HG03575 (cell line): Measurements from ENCODE around the gene MYOG.

Experiments
- ATAC-seq: cut with Tn5 transposase; IDR thresholded peaks from one replicate; pipeline ENCODE4 v1.9.1; 2021; ENCODE audit not compliant: unreplicated experiment, insufficient number of reproducible peaks, low FRiP score; ENCODE audit errors: extremely low read depth

The MYOG gene

GRCh38 chr1:203093754-203094410, 8.1 kb upstream of the MYOG start:
- no peak for ATAC-seq

- ATAC-seq = no peak
These were observed 6.0 kb upstream of the MYOG start for GRCh38 chr1:203091761-203092330.

DNA sequence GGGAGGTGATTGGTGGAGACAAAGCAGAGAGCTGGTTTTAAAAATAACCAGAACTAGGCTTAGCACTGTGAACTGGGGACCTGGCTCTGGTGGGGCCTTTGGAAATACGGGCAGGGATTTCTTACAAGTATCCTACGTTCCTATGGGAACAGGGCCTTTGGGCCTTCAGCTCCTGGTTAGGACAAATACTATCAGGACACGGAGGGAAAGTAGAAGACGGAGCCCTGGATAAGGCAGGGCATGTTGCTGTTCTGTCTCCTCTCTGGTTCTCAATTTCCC, 5.3 kb upstream of the MYOG start:
- ATAC-seq = no peak

DNA sequence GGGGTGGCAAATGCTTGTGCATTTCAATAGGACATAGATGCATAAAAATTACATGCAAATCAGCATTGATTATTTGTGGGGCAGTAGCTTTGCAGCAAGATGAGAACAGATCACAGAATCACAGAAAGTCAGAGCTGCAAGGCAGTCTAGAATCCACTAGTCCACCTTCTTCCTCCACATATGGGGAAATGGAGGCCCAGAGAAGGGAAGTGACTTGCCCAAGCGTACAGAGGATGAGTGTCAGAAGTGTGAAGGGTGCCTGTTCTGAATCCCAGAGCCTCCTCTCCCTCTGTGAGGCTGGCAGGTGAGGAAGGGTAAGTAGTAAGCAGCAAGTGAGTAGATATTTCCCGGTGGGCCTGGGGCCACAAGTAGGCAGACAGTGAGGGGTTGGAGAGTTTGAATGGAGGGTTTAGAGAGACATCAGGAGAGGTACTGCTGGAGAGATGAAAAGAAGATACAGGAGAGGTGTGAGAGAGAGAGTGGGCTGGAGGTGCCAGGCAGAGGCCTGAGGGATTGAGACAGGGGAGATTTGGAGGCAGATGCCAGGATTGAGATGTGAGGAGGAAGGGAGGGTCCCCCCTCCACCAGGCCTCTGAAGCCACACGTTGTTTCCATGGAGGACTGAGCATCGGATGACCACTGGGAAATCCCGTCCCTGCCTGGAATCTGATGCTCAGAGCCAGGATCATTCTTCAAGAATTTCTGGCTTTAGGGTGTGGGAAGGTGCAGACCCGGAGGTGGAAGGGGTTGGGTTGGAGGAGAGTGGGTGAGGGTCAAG, 4.8 kb upstream of the MYOG start:
- ATAC-seq = no peak

GRCh38 chr1:203089651-203090045, 3.8 kb upstream of the MYOG start:
- no peak for ATAC-seq

- no peak for ATAC-seq
These were observed 3.3 kb upstream of the MYOG start for GRCh38 chr1:203089001-203089650.

GRCh38 chr1:203088441-203088840, 2.6 kb upstream of the MYOG start:
- ATAC-seq = no peak

GRCh38 chr1:203086992-203087763, 1.4 kb upstream of the MYOG start:
- no peak for ATAC-seq

GRCh38 chr1:203084588-203085527, 954 bp downstream of the MYOG start:
- no peak for ATAC-seq

DNA sequence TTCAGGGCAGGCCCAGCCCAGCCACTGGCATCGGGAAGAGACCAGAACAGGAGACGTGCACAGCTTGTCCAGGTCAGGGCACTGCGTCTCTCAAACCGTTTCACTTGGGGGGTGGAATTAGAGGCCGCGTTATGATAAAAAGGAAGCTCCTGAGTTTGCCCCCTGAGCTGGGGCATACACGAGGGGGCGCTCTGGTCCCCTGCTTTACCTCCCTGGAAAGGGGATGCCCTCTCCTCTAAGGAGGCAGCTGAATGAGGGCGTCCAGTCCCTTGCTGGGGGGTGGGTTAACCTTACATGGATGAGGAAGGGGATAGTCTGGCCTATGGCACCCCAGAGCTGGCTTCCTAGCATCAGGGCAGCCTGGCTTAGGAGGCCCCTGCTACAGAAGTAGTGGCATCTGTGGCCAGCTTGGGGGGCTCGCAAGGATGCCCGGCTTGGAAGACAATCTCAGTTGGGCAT, 2.3 kb downstream of the MYOG start:
- no peak for ATAC-seq

DNA sequence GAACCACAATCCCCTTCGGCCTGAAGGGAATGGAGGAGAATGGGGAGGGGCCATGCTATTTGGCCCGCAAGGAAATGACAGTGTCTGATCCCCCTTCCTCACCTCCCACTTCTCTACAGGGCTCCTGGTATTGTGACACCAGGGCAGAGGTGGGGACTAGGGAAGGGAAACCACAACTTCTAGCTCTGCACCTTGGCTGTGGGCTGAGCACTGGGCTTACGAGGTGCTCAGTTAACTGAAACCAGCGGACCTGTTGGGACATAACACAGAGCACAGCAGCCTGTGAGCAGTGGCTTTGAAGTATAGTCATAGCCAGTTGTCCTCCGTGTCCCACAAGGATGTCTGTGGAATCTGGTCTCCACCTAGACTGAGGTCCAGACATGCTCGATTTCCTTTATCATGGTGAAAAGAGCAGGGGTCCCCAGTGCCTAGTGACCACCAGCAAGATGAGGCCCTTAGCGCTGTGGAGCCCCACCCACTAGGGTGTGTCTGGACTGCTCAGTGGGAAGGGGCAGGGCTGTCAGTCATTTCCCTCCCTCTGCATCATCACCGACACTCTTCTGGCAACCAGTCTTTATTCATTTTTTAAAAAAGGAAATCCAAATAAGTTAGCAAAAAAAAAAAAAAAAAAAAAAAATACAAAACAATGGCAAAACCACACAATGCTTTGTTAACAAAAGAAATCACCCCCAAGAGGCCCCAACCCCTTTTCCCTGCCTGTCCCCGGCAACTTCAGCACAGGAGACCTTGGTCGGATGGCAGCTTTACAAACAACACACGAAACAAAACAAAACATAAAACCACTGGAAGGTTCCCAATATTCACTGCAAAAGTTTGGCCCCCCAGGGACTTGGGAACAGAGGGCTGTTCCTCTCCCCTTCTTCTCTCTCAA, 3.0 kb downstream of the MYOG start:
- ATAC-seq = no peak

- ATAC-seq = no peak
These were observed 3.6 kb downstream of the MYOG start for GRCh38 chr1:203082231-203082505.

DNA sequence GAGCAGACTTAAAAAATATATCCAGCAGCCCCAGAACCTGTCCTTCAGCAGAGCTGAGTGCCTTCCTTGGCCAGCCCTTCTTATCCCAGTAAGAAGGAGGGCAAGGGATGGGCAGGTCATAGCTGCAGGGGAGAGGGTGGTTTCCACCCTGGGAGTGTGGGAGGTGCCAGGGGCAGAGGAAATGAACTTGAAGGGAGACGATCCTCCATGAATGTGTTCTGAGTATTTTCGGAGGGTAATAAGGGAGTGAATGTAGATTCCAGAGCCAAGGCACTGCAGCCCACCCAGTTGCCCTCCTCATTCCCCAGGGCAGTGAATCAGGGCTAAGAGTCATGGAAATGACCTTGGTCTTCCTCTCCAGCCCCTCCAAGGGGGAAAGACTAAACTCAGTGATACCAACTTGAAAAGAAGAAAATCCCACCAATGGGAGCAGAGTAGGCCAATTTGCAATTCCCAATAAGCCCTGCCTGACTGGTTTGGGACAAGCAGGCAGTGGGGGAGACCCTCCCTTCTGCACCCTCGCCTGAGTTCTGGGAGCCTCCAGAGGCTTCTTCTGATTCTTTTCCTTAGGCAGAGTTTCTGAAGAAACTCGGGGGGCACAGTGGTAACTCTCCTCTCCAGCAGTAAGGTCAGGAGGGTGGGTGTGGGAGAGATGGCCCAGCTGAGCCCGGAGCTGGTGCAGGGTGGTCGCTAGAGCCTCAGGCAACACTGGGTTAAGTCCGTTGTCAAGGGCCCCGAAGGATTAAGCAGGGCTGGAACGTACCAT, 4.2 kb downstream of the MYOG start:
- ATAC-seq = no peak

DNA sequence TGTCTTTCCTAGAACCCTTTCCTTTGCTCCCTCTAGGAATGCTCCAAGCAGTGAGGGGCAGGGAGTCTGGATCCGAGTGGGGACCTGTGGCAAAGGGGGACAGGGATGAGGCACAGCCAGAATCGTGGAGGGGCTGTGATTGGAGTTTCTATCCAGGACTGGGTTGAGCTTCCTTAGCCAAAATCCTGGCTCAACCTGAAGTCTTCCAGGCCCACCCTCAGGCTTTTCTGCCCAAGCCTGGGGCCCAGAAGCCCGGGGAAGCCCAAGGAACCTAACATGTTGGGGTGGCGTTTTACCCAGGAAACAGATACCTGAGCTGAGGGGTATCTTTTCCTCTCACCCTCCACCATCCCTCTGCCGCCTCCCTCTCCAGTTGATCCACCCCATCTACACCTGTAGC, 5.4 kb downstream of the MYOG start:
- no peak for ATAC-seq

- ATAC-seq = no peak
These were observed 7.3 kb downstream of the MYOG start for GRCh38 chr1:203078478-203078877.

DNA sequence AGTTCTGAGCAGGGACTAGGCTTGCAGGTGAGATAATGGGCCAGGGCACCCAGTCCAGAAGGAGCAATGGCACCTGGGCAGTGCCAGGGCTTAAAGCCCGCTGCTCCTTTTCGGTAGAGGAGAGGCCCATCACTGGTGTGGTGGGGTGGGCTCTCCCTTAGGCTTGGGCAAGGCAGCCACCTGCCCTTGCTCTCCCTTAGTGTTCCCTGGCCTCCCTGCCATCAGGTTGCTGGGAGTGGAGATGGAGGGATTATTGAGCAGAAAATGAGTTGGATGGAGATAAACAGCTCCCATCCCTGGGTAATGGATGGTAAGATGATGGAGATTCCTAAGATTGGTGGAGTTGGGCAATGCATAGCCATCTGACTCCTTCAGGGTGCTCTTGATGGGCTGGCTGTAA, 7.9 kb downstream of the MYOG start:
- no peak for ATAC-seq

- no peak for ATAC-seq
These were observed 8.4 kb downstream of the MYOG start for GRCh38 chr1:203077367-203077766.
